Esophagus muscularis mucosa (tissue), 4 donors: ENCODE results near the gene PSMD13. TPM values are rescaled to one million over a fixed set of nuclear protein-coding genes. Genes with fewer than 3 reads are reported as not detected.

Experiments used
- DNase-seq: peaks from one replicate; pipeline ENCODE4 v3.0.0-alpha.2; 2017; ENCODE audit errors: extremely low spot score
- H3K27ac ChIP-seq, 4 donors: fragments of 200-600 bp; sonication (generic); replicated peaks in 1 of 4; 1 replicate in 3 of 4; 2 replicates in 1 of 4; pipeline ENCODE4 v1.5.1; 2016 to 2019; ENCODE audit warnings: mild to moderate bottlenecking in 1 of 4
- H3K27me3 ChIP-seq, 4 donors: fragments of 200-600 bp; sonication (generic); one replicate each; pipeline versions ENCODE4 v1.5.1 to v1.6.0; 2016 to 2019
- H3K36me3 ChIP-seq, 4 donors: fragments of 200-600 bp; sonication (generic); one replicate each; pipeline ENCODE4 v1.5.1; 2016 to 2019
- H3K4me1 ChIP-seq, 4 donors: fragments of 200-600 bp; sonication (generic); one replicate each; pipeline ENCODE4 v1.5.1; 2016 to 2019
- H3K4me3 ChIP-seq, 4 donors: fragments of 200-600 bp; sonication (generic); 1 replicate in 2 of 4; 2 replicates in 2 of 4; pipeline ENCODE4 v1.5.1; 2016 to 2019; ENCODE audit warnings: mild to moderate bottlenecking in 4 of 4, moderate library complexity in 1 of 4
- H3K9me3 ChIP-seq, 4 donors: fragments of 200-600 bp; sonication (generic); 1 replicate in 3 of 4; 2 replicates in 1 of 4; pipeline ENCODE4 v1.5.1; 2016 to 2019
- EP300 ChIP-seq: sonication (generic); formaldehyde crosslinking; IDR thresholded peaks from one replicate; pipeline ENCODE4 v1.6.1; 2017; ENCODE audit warnings: antibody characterized with exemption
- POLR2A ChIP-seq: fragments of 450-650 bp; IDR thresholded peaks from one replicate; pipeline ENCODE4 v1.6.1; 2017; ENCODE audit warnings: antibody characterized with exemption, moderate library complexity, mild to moderate bottlenecking, low read depth
- POLR2AphosphoS5 ChIP-seq, 2 donors: sonication (generic); formaldehyde crosslinking; IDR thresholded peaks; one replicate each; pipeline ENCODE4 v1.6.1; 2017; ENCODE audit warnings: antibody characterized with exemption in 2 of 2
- WGBS: methylation state at CpG from one replicate; pipeline ENCODE4 v1.1.5; 2018; 5-methylcytosine and 5-hydroxymethylcytosine counted together
- intact Hi-C: fragments of 100-400 bp; cut with DNase I; formaldehyde crosslinking; loops from one replicate; pipeline ENCODE4 v1.15.1; 2023
- total RNA-seq, 4 donors: library from RNA; depleted of rRNA; stranded (reverse); fragments of >200 nt; gene quantifications; one replicate each; pipeline versions ENCODE4 v1.1.0 to v1.2.1, GENCODE V29; 2016
- TF ChIP-seq, protein P1 (sequence below), 3 experiments: fragments of 200-600 bp in 2 of 3; fragments of 450-650 bp in 1 of 3; sonication (generic) in 2 of 3; IDR thresholded peaks; one replicate each; pipeline ENCODE4 v1.5.1; 2017 to 2019; ENCODE audit warnings: antibody characterized with exemption in 3 of 3, mild to moderate bottlenecking in 2 of 3, moderate library complexity in 1 of 3

PSMD13 gene
- total RNA-seq, 4 donors from 2014 or later = 86.4 to 124 (median 94.1) TPM

DNA sequence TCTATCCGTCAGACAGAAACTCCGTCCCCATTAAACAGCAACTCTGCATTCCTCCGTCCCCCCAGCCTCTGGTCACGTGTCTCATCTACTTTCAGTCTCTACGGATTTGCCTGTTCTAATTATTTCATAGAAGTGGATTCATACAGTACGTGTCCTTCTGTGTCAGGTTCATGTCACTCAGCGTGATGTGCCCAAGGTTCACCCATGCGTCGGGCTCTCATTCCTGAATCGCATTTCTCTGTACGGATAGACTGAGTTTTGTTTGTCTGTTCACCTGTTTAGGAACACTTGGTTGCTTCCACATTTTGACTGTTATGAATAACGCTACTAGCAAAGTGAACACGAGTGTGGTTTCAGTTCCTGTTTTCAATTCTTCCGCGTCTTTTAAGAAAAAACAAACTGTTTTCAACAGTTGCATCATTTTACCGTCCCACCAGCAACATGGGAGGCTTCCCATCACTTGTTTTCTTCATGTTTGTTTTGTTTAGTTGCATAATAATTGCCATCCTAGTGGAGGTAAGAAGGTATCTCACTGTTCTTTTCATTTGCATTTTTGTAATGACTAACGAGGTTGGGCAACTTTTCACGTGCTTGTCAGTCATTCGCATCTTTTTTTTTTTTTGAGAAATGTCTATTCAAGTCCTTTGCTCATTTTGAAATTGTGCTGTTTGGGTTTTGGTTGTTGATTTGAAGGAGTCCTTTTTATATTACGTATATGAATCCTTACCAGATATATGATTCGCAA lies 32.5 kb downstream of the PSMD13 start:
- no peak for DNase-seq
- H3K9me3 ChIP-seq = peaks cover 0 to 4% (median 0%) of the 10 kb centered on the region in 4 donors
- peak overlapping the region in 3 of 4 donors; percentile 65 to 70 (median 66) for H3K27ac ChIP-seq
- no peaks in the 10 kb centered on the region for H3K36me3 ChIP-seq
- H3K4me1 ChIP-seq = peaks cover 0 to 10% (median 8%) of the 10 kb centered on the region in 4 donors
- H3K4me3 ChIP-seq = peak overlapping the region in 3 of 4 donors; percentile 23 to 52 (median 36)
- 50% methylated on average over 21 of the region's 21 CpGs for WGBS
- intact Hi-C loops = no loop called here
- peaks cover 0 to 33% (median 0%) of the 10 kb centered on the region in 4 donors for H3K27me3 ChIP-seq
- TF ChIP-seq POLR2AphosphoS5 (IDR thresholded peaks at IDR 0.05) = peak in 1 of 2 donors; percentile 17
- TF ChIP-seq POLR2A = no peak
- TF ChIP-seq EP300 = peak; percentile 37
- TF ChIP-seq, protein P1, sequence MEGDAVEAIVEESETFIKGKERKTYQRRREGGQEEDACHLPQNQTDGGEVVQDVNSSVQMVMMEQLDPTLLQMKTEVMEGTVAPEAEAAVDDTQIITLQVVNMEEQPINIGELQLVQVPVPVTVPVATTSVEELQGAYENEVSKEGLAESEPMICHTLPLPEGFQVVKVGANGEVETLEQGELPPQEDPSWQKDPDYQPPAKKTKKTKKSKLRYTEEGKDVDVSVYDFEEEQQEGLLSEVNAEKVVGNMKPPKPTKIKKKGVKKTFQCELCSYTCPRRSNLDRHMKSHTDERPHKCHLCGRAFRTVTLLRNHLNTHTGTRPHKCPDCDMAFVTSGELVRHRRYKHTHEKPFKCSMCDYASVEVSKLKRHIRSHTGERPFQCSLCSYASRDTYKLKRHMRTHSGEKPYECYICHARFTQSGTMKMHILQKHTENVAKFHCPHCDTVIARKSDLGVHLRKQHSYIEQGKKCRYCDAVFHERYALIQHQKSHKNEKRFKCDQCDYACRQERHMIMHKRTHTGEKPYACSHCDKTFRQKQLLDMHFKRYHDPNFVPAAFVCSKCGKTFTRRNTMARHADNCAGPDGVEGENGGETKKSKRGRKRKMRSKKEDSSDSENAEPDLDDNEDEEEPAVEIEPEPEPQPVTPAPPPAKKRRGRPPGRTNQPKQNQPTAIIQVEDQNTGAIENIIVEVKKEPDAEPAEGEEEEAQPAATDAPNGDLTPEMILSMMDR (IDR thresholded peaks at IDR 0.05) = no peak

DNA sequence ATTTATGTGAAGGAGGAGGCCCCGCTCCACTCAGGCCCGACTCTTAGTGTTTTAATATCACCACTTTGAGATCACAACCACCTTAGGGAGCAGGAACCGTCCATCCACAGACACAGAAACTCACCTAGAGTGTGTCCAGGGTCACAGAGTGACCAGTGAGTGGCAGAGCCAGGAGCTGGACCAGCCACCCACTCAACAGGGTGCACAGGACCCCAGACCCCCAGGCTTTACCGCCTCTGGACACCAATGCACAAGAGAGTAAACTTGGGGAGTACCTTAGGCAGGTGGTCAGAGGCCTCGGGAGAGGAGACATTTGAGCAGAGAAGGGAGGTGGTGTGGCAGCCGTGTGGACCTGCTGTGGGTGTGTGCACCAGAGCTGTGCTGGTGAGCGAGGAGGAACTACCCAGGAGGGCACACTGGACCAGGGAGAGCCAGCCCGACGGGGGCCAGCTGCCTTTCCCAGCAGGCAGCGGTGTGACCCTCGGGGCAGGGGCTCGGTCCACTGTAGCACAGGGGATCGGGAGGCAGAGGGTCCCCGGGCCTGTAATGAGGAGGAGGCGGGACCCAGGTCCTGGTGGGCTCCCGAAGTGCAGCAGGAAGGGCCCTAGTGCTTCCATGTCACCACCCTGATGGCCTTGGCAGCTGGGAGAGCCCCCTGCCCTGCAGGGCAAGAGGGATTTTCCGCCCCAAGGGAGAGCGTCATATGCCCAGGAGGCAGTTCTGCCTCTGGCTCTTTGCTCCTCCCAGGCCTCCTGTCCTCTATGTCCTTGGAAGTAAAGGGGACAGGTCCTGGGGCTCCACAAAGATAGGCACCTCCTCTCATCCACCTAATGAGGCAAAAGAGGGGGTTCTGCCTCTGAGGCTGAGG lies 33.9 kb downstream of the PSMD13 start:
- intact Hi-C loops = no loop called here
- peak overlapping the region in 3 of 4 donors; percentile 26 to 39 (median 34) for H3K27ac ChIP-seq
- TF ChIP-seq POLR2A (no peak), POLR2AphosphoS5 (IDR thresholded peaks at IDR 0.05) (no peak), EP300 (no peak)
- TF ChIP-seq, protein P1 (IDR thresholded peaks at IDR 0.05) = no peak

DNA sequence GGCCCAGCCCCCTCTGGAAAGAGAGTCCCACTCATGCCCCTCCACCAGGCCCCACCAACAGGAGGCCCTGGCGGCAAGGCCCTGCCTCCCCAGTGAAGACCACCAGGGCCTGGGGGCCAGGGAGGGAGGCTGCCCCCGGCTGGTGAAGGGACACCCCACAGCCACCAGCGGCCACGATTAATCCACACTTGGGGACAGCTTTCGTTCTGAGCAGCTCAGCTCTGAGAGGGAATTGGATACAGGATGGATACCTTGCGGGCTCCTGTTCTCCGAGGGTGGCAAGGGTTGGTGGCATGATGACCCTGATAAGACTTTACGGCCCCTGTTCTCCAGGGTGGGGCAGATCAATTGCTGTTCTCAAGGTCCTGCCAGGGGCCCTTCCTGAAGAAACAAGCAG lies 34.5 kb downstream of the PSMD13 start:
- H3K4me1 ChIP-seq = peaks cover 0 to 10% (median 8%) of the 10 kb centered on the region in 4 donors
- WGBS = 81% methylated on average over 5 of the region's 8 CpGs
- no peak overlapping the region for H3K27ac ChIP-seq
- intact Hi-C loops = no loop called here
- H3K36me3 ChIP-seq = no peaks in the 10 kb centered on the region
- DNase-seq = no peak
- H3K9me3 ChIP-seq = no peaks in the 10 kb centered on the region
- H3K27me3 ChIP-seq = peaks cover 0 to 33% (median 0%) of the 10 kb centered on the region in 4 donors
- TF ChIP-seq POLR2A (no peak), EP300 (no peak), POLR2AphosphoS5 (IDR thresholded peaks at IDR 0.05) (no peak)
- TF ChIP-seq, protein P1 (IDR thresholded peaks at IDR 0.05) = no peak
- no peak overlapping the region for H3K4me3 ChIP-seq

More for the DNA sequence above, 33.9 kb downstream of the PSMD13 start:
- Histone ChIP-seq H3K27me3 (peaks cover 0 to 33% (median 0%) of the 10 kb centered on the region in 4 donors), H3K4me3 (no peak overlapping the region), H3K9me3 (peaks cover 0 to 4% (median 0%) of the 10 kb centered on the region in 4 donors), H3K4me1 (peaks cover 0 to 10% (median 8%) of the 10 kb centered on the region in 4 donors), H3K36me3 (no peaks in the 10 kb centered on the region)
- DNase-seq = no peak
- whole genome bisulfite sequencing = 78% methylated on average over 17 of the region's 18 CpGs

DNA sequence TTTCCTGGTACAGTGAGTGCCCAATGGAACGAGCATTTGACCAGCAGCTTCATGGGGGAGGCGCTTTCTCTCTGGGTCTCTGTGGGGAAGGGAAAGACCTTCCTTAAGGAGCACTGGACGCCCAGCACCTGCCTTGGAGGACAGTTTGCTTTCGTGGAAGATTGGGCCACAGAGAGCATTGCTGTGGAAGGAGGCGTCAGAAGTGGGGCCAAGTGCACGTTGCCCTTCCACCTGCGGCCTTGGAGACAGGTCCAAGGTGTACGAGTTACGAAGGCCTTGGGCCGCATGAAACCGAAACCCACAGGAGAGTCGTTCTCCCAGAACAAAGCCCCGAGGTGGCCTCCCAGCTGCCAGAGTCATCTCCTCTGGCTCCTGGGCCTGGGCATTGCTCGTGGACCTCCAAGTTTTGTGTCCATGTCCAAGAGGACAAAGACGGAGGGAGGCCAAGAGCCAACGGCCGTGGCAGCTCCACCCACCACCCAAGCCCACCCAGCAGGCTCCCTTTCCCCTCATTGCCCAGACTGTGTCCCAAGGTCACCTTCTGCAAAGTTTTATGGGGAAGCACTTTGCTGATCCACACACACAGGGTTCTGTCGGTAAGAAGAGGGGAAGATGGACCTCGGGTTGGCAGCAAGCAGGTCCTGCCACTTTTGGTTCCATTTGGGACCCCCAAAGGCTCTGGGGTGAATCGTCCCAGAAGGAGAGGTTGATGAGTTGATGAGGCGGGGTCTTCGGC lies 35.6 kb downstream of the PSMD13 start:
- Histone ChIP-seq H3K36me3 (no peaks in the 10 kb centered on the region), H3K27ac (no peak overlapping the region), H3K9me3 (no peaks in the 10 kb centered on the region), H3K27me3 (peaks cover 0 to 33% (median 0%) of the 10 kb centered on the region in 4 donors), H3K4me1 (peaks cover 0 to 10% (median 8%) of the 10 kb centered on the region in 4 donors), H3K4me3 (no peak overlapping the region)
- intact Hi-C loops = no loop called here
- TF ChIP-seq, protein P1 (IDR thresholded peaks at IDR 0.05) = no peak
- no peak for TF ChIP-seq EP300
- TF ChIP-seq POLR2AphosphoS5 (IDR thresholded peaks at IDR 0.05) = no peak
- TF ChIP-seq POLR2A = no peak
- DNase-seq = no peak
- 85% methylated on average over 15 of the region's 22 CpGs for WGBS
